Ramos (cell line): ENCODE results near the gene ATP13A3.

Experiments
- in situ Hi-C: fragments of 300-500 bp; cut with MboI; formaldehyde crosslinking; loops from one replicate; pipeline ENCODE4 v1.14.3; 2022; ENCODE audit warnings: low sequenced_read_pairs; ENCODE audit not compliant: unreplicated experiment

The ATP13A3 gene

DNA sequence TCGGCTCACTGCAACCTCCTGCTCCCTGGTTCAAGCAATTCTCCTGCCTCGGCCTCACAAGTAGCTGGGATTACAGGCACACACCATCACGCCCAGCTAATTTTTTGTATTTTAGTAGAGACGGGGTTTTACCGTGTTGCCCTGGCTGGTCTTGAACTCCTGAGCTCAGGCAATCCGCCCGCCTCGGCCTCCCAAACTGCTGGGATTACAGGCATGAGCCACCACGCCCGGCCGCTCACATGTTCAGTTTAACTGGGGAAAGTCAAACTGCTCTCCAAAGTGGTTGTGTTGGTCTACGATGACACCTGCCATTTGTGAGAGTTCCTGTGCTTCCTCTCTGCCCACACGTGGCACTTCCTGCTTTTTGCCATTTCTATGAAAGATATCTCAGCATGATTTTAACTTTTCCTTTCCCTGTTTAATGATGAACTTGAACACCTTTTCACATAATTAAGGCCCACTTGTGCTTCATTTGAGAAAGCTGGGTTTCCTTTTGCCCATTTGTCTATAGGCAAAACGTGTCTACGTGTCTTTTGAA lies 86.9 kb downstream of the ATP13A3 start:
- in situ Hi-C loops = no loop called here

- in situ Hi-C loops = no loop called here
Observed at GRCh38 chr3:194399166-194399565, 87.6 kb downstream of the ATP13A3 start, which contains the start of gene GP5. Gene GP5 (minus strand): TSS chr3:194399266. CDS start chr3:194398282, 984 bp downstream.

GRCh38 chr3:194397757-194398312 lies 89.0 kb downstream of the ATP13A3 start:
- in situ Hi-C loops = no loop called here

DNA sequence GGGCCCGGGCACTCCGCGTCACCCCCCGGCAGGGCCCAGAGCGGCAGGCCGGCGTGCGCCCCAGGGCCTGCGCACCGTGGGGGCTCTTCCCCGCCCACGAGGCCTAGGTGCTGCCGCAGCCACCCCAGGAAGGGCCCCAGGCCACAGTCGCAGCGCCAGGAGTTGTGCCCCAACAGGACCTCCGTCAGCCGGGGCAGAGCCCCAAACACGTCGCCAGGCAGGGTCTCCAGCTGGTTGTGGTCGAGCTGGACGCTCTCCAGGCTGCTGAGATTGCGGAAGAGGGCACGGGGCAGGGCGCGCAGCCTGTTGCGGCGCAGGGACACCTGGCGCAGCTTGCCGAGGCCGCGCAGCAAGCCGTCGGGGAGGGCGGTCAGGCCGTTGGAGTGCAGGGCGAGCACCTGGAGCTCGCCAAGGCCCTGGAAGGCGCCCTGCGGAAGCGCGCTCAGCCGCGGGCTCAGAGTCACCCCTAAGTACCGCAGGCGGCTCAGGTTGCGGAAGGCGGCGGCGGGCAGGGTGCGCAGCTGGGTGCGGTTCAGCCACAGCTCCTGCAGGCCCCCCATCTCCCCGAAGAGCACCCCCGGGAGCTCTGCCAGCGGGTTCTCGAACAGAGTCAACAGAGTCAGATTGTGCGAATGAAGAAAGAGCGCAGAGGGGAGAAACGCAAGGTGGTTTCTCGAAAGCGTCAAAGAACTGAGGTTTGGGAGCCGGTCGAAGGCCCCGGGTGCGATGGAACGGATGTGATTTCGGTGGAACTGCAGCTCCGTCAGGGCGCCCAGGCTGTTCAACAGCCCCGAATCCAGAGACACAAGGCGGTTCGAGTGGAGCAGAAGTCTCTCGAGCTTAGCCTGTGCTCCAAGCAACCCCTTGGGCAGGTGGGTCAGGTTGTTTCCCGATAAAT lies 89.7 kb downstream of the ATP13A3 start:
- in situ Hi-C loops = no loop called here

- in situ Hi-C loops = no loop called here
Observed at GRCh38 chr3:194396539-194396858, 90.3 kb downstream of the ATP13A3 start.

DNA sequence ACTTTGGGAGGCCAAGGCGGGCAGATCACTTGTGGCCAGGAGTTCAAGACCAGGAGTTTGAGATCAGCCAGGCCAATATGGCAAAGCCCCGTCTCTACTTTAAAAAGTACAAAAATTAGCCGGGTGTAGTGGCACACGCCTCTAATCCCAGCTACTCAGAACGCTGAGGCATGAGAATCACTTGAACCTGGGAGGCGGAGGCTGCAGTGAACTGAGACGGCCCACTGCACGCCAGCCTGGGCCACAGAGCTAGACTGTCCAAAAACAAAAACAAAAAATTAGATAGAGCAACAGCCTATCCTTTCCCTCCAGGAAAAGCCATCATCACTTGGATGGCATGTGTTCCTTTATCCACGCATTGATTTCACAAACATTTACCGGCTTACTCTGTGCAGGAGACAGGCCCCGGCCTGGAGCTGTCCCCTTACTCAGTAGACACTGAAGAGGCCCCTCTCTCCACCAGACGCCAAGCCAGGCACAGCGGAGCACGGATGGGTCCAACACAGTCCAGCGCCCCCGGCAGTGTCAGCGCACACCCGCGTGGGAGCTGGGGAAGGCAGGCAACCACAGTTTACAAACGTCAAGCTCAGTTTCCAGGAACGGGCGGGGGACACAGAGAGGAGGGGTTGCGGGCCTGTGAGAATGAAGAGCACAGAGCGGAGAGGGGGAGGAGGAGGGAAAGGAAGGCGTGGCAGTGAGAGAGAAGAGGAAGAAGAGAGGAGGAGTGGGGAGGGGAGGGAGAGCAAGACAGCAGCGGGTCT lies 90.8 kb downstream of the ATP13A3 start:
- in situ Hi-C loops = no loop called here

- in situ Hi-C loops = no loop called here
Observed at GRCh38 chr3:194395212-194395611, 91.6 kb downstream of the ATP13A3 start.

GRCh38 chr3:194392576-194392975 lies 94.2 kb downstream of the ATP13A3 start:
- in situ Hi-C loops = no loop called here

DNA sequence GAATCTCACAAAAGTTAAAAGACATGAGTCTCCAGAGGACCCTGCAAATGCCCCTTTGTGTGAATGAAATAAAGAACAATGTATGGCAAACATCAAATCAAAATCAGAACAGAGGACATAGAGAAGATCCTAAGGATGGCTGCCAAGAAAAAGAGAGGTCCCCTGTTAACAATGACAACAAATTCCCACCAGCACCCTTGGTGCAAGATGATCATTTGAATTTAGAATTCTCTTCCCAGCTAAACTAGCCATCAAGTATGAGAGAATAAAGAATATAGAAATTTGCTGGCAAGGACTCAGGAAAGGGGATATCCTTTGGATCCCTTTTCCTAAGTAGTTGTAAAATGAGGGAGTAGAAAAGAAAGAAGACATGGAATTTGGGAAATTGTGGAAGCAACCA lies 96.0 kb downstream of the ATP13A3 start:
- in situ Hi-C loops = no loop called here

- in situ Hi-C loops = no loop called here
Observed at GRCh38 chr3:194389269-194389668, 97.5 kb downstream of the ATP13A3 start.

GRCh38 chr3:194387926-194388418 lies 98.8 kb downstream of the ATP13A3 start:
- in situ Hi-C loops = no loop called here

GRCh38 chr3:194387276-194387675 lies 99.5 kb downstream of the ATP13A3 start:
- in situ Hi-C loops = no loop called here

DNA sequence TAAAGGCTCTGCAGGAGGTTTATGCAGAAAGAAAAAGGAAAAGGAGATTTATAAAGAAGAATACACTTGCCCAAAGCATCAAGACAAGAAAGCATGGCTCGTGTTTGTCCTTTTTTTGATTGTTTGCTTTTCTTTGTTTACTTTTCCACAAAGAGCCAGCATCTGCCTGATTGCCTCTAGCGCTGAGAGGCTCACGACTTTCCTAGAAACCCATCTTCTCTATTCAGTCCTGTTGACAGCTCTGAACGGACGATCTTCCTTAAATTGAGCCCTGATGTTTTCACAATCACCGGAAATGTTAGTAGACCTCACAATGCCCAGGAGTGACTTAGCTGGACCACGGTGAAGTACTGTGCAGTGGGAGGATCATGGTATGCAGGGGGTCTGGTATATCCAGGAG lies 100.2 kb downstream of the ATP13A3 start:
- in situ Hi-C loops = no loop called here

GRCh38 chr3:194386066-194386465 lies 100.7 kb downstream of the ATP13A3 start:
- in situ Hi-C loops = no loop called here

GRCh38 chr3:194384569-194385001 lies 102.2 kb downstream of the ATP13A3 start:
- in situ Hi-C loops = no loop called here

DNA sequence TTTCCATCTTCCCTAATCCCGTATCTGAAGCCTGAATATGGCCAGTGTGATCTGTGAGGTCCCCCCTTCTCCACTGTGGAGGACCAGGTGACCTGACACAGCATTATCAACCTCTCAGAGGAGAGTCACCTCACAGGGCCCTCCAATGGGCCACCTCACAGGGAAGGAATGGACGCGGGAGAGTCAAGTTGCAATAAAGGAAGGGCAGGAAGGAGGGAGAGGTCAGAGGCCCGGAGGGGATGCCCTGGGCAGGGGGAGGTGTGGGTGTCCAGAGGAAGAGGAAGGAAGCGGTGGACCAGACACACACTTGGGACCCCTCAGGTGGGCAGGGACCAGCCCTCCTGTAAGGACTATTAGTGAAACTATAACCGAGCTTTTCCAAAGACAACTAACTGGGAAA lies 102.6 kb downstream of the ATP13A3 start:
- in situ Hi-C loops = no loop called here

GRCh38 chr3:194383276-194383940 lies 103.4 kb downstream of the ATP13A3 start:
- in situ Hi-C loops = no loop called here

GRCh38 chr3:194382892-194383223 lies 103.9 kb downstream of the ATP13A3 start:
- in situ Hi-C loops = no loop called here

GRCh38 chr3:194382196-194382891 lies 104.5 kb downstream of the ATP13A3 start:
- in situ Hi-C loops = no loop called here

GRCh38 chr3:194381460-194381875 lies 105.3 kb downstream of the ATP13A3 start:
- in situ Hi-C loops = no loop called here
